Mucosa of stomach (tissue), 1 donor: ENCODE results near the gene SRSF2.
A peak's percentile ranks its signal among the peaks of the same experiment; 100 is the strongest.
"Not testable (repeated sequence)": the region's sequence is repeated elsewhere in the genome, so short reads cannot be mapped to it uniquely, and the experiment has no call there.

Source experiments
- H3K27me3 ChIP-seq: one replicate; pipeline ENCODE4 v1.7.0; 2013; ENCODE audit warnings: mild to moderate bottlenecking, low read length; ENCODE audit not compliant: control insufficient read depth, insufficient read depth
- H3K36me3 ChIP-seq: one replicate; pipeline ENCODE4 v1.7.0; 2013; ENCODE audit warnings: low read length; ENCODE audit not compliant: control insufficient read depth, insufficient read depth
- H3K4me1 ChIP-seq: one replicate; pipeline ENCODE4 v1.7.0; 2013; ENCODE audit warnings: mild to moderate bottlenecking, low read length; ENCODE audit not compliant: control insufficient read depth, insufficient read depth
- H3K4me3 ChIP-seq: one replicate; pipeline ENCODE4 v1.7.0; 2013; ENCODE audit warnings: low read length
- H3K9ac ChIP-seq: one replicate; pipeline ENCODE4 v1.7.0; 2013; ENCODE audit warnings: mild to moderate bottlenecking, low read length, moderate library complexity
- H3K9me3 ChIP-seq: one replicate; pipeline ENCODE4 v1.7.0; 2013; ENCODE audit warnings: mild to moderate bottlenecking, low read length, moderate library complexity; ENCODE audit not compliant: control insufficient read depth
- donor health status: Pancreatic carcinoma.

SRSF2 gene

GRCh38 chr17:76725580-76726230 is 11.4 kb downstream of the SRSF2 start:
- peak overlapping the region; percentile 68 for H3K4me3 ChIP-seq
- H3K36me3 ChIP-seq = no peaks in the 10 kb centered on the region
- peak overlapping the region; percentile 89 for H3K9ac ChIP-seq
- H3K27me3 ChIP-seq = no peaks in the 10 kb centered on the region
- H3K9me3 ChIP-seq = no peaks in the 10 kb centered on the region
- peaks cover 20% of the 10 kb centered on the region for H3K4me1 ChIP-seq

- Histone ChIP-seq H3K36me3 (peaks cover 3% of the 10 kb centered on the region), H3K9ac (no peak overlapping the region), H3K27me3 (no peaks in the 10 kb centered on the region), H3K4me3 (no peak overlapping the region), H3K9me3 (no peaks in the 10 kb centered on the region), H3K4me1 (peaks cover 20% of the 10 kb centered on the region)
Observed at GRCh38 chr17:76723812-76724211, 13.3 kb downstream of the SRSF2 start.

DNA sequence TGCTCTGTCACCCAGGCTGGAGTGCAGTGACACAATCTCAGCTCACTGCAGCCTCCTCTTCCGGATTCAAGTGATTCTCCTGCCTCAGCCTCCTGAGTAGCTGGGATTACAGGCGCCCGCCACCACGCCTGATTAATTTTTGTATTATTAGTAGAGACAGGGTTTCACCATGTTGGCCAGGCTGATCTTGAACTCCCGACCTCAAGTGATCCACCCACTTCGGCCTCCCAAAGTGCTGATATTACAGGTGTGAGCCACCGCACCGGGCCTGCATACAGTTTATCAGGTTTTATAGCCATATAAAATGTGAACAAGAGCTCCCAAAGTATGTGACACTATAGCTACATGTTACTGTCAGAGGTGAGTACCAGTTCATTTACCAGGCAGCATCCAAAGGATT is 14.2 kb downstream of the SRSF2 start:
- H3K9me3 ChIP-seq, H3K9ac ChIP-seq, H3K27me3 ChIP-seq, H3K36me3 ChIP-seq, H3K4me3 ChIP-seq: not testable (repeated sequence)
- peaks cover 14% of the 10 kb centered on the region for H3K4me1 ChIP-seq

- H3K4me1 ChIP-seq = peaks cover 11% of the 10 kb centered on the region
- H3K36me3 ChIP-seq = peaks cover 5% of the 10 kb centered on the region
- no peaks in the 10 kb centered on the region for H3K27me3 ChIP-seq
- no peak overlapping the region for H3K4me3 ChIP-seq
- no peaks in the 10 kb centered on the region for H3K9me3 ChIP-seq
- no peak overlapping the region for H3K9ac ChIP-seq
Observed at GRCh38 chr17:76722279-76722678, 14.9 kb downstream of the SRSF2 start.

DNA sequence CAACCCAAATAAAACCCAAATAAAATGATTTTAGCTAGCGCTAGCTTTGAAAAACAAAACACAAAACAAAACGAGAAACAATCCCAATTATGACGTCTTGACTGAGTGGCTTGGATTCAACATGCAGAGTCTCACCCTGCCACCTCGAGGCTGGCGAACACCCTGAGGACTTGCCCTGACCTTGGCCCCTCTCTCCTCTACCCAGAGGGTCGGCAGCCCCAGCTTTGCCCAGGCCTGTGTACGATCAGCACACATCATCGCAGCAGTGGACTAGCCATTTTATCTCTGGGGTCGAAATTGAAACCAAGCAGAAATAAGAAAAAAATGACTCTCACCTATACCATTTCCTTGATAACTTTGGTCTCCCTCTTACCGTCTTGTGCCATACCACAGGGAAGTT is 15.7 kb downstream of the SRSF2 start:
- H3K36me3 ChIP-seq = peaks cover 7% of the 10 kb centered on the region
- no peak overlapping the region for H3K9ac ChIP-seq
- H3K27me3 ChIP-seq = no peaks in the 10 kb centered on the region
- H3K4me3 ChIP-seq = no peak overlapping the region
- H3K9me3 ChIP-seq = no peaks in the 10 kb centered on the region
- H3K4me1 ChIP-seq = peaks cover 11% of the 10 kb centered on the region

DNA sequence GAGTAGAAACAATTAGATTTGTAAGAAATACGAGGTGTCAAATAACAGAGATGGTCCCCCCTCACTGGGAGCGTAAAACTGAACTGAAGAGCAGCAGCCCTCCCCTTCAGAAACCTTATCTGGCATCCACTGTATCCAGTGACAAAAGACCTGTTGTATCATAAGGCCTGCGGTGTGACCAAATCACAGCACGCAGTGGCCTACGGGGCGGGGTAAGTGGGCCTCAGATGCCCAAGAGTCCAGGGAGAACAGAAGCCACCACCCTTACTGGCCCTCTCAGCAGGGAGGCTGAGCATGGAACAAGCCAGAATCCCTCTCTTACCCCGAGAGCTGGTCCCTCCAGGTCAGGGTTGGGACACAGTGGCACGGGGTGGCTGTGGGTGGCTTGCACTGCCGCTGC is 16.2 kb downstream of the SRSF2 start:
- Histone ChIP-seq H3K36me3 (peaks cover 7% of the 10 kb centered on the region), H3K9me3 (no peaks in the 10 kb centered on the region), H3K4me1 (peaks cover 11% of the 10 kb centered on the region), H3K4me3 (no peak overlapping the region), H3K27me3 (no peaks in the 10 kb centered on the region), H3K9ac (no peak overlapping the region)

GRCh38 chr17:76720211-76720610 is 16.9 kb downstream of the SRSF2 start:
- H3K9ac ChIP-seq = no peak overlapping the region
- no peaks in the 10 kb centered on the region for H3K27me3 ChIP-seq
- no peaks in the 10 kb centered on the region for H3K9me3 ChIP-seq
- peaks cover 7% of the 10 kb centered on the region for H3K36me3 ChIP-seq
- peaks cover 8% of the 10 kb centered on the region for H3K4me1 ChIP-seq
- H3K4me3 ChIP-seq = no peak overlapping the region

DNA sequence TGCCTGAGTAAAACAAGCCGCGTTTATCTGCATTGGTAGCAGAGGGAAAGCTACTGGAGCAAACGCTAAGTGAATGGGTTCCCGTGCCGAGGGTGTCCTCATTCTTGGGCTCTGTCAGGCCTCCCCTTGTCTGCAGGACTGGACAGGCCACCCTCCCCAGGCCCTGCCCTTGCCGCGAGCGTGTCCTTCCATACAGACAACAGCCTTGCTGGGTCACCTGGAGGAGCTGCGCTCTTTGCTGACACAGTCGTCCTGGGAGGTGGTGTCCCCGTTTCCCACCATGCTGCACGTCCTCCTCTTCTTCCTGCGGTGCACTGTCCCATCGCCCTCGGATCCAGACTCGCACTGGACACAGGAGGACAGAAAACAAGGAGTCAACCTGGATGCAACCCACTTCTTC is 18.6 kb downstream of the SRSF2 start:
- Histone ChIP-seq H3K4me1 (no peaks in the 10 kb centered on the region), H3K9me3 (no peaks in the 10 kb centered on the region), H3K9ac (no peak overlapping the region), H3K27me3 (no peaks in the 10 kb centered on the region), H3K36me3 (peaks cover 7% of the 10 kb centered on the region), H3K4me3 (no peak overlapping the region)

DNA sequence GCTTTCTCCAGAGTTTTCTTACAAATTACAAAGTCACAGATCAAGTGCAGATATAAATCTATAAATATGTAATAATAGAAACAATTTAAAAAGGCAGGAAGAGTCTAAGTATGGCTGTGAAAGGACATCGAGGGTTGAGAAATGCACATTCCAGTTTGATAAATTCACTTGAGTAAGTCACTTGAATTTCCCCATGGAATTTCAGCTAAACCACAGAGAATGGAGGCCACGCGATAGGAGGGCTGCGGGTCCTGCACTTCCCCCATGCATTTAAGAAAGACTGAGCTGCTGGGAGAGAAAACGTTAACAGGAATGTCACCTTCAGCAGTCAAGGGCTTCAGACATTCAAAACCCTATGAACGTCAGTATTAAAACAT is 20.3 kb downstream of the SRSF2 start:
- no peak overlapping the region for H3K9ac ChIP-seq
- no peak overlapping the region for H3K4me3 ChIP-seq
- H3K9me3 ChIP-seq = no peaks in the 10 kb centered on the region
- peaks cover 7% of the 10 kb centered on the region for H3K36me3 ChIP-seq
- H3K27me3 ChIP-seq = no peaks in the 10 kb centered on the region
- no peaks in the 10 kb centered on the region for H3K4me1 ChIP-seq

DNA sequence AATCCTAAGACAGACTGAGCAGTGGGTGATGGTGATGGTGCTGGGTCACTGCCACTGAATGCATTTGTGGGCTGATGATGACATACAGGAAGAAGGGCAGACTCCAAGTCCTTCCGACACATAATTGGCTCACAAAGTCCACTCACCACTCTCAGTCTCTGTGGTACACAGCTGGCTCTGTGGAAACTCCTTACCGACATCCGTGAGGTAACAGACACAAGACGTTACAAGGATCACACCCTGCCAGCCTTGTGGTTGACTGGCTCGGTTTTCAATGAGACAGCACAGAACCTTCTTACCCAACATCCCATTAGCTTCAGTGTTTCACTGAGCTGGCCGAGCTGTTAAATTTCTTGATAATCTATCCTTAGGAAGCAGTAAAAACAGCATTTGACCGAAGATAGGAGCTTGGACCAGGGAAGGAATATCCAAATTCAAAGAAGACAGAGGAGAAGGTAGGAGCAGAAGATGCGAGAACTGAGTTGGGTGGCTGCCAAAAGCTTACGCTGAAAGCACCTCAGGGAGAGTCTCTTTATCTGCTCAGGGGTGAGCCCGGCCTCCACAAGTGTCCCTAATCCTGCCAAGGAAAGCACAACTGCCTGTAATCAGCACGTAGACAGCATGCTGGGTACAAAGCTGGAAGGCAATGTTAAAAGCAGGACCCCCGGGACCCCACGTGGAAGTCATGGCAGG is 20.8 kb downstream of the SRSF2 start:
- Histone ChIP-seq H3K9me3 (no peaks in the 10 kb centered on the region), H3K27me3 (no peaks in the 10 kb centered on the region), H3K9ac (no peak overlapping the region), H3K4me3 (no peak overlapping the region), H3K4me1 (peaks cover 4% of the 10 kb centered on the region), H3K36me3 (peaks cover 7% of the 10 kb centered on the region)

DNA sequence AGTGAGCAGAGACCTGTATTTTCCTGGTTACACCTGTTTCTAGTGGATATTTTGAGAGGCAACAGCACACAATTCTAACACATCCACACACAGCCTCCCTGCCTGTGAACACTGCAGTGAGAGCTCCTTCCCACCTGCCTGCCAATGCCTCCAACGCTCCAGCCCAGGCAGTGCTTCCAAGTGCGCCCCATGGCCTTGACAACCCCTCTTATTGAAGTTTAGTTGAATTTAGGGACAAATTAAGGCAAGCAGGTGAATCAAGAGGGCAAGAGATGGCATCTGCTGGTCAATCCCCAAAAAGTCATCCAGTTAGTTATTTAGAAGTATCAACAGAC is 21.7 kb downstream of the SRSF2 start:
- Histone ChIP-seq H3K9me3 (no peaks in the 10 kb centered on the region), H3K27me3 (no peaks in the 10 kb centered on the region), H3K4me1 (peaks cover 7% of the 10 kb centered on the region), H3K9ac (no peak overlapping the region), H3K36me3 (peaks cover 7% of the 10 kb centered on the region), H3K4me3 (no peak overlapping the region)

DNA sequence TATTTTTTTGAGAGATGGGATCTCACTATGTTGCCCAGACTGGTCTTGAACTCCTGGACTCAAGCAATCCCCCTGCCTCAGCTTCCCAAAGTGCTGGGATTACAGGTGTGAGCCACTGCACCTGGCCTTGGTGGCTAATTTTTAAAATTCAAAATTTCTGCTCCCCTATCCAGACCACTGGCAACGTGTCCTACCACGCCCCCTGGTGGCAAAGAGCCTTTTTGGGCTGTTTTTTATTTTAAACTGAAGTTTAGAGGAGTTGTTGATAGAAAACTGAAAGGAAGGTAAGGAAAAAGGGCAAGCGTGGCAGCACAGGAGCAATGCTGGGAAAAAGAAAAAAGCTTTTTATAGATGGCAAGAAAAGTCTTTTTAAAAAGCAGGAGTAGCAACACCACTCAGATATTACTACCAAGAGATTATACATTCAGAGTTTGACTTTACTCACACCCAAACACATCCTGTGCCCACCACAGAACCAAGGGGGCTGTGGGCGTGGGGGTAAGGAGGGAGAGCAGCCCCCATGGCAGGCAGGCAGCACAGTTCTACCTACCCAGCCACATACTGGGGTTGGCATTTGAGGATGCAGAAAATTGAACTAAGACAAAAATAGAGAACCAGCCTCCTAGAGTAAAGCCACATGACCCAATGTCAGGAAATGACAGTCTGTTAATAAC is 22.2 kb downstream of the SRSF2 start:
- H3K4me3 ChIP-seq = no peak overlapping the region
- peaks cover 9% of the 10 kb centered on the region for H3K4me1 ChIP-seq
- H3K9me3 ChIP-seq = no peaks in the 10 kb centered on the region
- no peak overlapping the region for H3K9ac ChIP-seq
- H3K27me3 ChIP-seq = peaks cover 3% of the 10 kb centered on the region
- H3K36me3 ChIP-seq = peaks cover 4% of the 10 kb centered on the region
